GOT3 (cell line): ENCODE results near the gene PET117.
"Not testable (repeated sequence)": the region's sequence is repeated elsewhere in the genome, so short reads cannot be mapped to it uniquely, and the experiment has no call there.

ENCODE experiments used
- DNase-seq: peaks from one replicate; lab custom pipeline; 2025; ENCODE audit warnings: mixed read lengths; lab: John Stamatoyannopoulos, UW

The PET117 gene

GRCh38 chr20:18137412-18138265 lies at the start of gene PET117, which contains the start of gene KAT14:
Gene PET117 (plus strand): TSS chr20:18137863. CDS start chr20:18137956, 93 bp downstream.
Gene KAT14 (plus strand): TSS chr20:18137863. CDS start chr20:18142661, 4,798 bp downstream.
- DNase-seq, result peak; percentile 90

- not testable (repeated sequence) for DNase-seq
Measured at GRCh38 chr20:18088298-18088697, 49.4 kb upstream of the PET117 start.

GRCh38 chr20:18088841-18089240 lies 48.8 kb upstream of the PET117 start:
- DNase-seq, result not testable (repeated sequence)

DNA sequence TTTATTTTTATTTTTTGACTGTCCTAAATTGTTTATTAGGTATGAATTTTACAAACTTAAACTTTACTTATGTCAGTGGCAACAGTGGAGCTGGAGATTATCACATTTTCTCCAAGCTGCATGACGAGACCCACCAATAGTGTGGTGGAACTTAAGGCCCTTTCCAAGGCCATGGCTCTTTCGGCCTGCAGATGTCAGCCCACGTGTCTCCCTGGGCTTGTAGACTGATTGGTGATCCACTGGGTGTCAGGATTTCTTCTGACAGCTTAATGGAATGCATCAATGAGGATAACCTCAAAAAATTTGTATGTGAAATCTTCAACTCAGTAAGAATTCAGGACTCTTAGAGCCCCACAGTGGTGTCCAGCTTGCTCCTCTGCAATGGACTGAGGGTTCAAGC lies 47.6 kb upstream of the PET117 start:
- no peak for DNase-seq

DNA sequence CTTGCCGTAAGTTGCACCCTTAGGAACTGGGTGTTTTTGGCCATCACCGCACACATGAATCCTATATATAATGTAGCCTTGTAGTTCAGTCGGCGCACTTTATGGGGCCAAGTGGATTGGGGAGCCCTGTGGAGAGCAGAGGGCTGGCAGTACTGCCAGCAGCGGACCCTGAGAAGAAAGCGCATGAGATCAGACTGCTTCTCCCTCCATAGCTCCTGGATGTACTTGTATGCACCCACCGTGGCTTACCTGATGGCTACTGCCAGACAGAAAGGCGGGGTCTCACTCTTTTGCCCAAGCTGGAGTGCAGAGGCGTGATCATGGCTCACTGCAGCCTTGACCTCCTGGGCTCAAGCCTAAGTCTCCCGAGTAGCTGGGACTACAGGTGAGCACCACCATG lies 47.2 kb upstream of the PET117 start:
- DNase-seq, result no peak

DNA sequence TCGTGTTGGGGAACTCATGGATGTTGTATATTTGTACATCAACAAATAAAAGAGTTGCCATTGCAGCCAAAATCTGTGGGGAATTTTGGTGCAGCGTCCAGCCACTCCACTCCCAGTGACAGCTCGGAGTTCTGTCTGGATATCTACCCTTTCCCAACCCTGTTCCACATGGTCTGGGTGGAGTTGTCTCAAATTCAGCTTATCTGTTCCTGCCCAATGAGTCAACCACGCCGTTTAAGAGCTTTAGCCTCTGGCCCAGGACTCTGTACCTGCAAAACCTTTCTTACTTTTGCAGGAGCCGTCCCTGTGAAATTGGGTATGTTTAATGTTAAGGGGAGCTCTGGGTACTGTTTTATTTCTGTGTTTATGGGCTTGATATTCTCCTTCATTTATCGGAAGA lies 46.0 kb upstream of the PET117 start:
- no peak for DNase-seq

DNA sequence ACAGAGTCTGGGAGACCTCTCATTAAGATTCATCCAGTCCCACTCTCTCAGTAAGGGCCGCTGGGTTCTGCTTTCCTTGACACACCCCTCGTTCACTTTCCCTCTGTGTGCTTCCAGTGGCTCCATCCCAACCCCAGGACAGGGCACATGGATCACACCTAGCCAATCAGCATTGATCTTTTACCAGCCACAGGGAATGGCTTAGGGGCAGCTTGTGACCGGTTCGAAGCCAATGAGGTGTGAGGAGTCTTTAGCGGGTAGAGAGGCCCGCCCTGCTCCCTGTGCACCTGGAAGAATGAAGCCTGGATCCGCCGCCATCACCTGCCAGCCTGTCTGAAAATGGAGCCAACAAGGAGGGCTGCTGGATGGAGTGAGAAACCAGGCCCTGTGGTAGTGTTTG lies 44.8 kb upstream of the PET117 start:
- no peak for DNase-seq

DNA sequence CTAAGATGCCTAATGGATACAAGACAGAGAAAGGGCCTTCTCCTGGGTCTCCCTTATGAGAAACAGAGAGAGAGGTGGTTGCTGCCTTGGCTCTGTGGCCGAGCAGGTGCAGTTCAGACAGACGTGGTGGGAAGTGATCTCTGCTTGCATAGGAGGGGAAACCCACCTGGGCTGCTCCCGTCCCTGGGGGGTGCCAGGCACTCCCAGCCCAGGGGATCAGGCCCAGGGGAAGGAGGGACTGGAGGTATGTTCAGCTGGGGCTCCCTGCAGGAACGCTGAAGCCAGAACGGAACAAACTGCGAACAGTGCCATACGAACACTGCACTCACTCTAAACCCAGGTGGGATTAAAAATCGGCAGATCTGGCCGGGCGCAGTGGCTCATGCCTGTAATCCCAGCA lies 44.3 kb upstream of the PET117 start:
- no peak for DNase-seq

DNA sequence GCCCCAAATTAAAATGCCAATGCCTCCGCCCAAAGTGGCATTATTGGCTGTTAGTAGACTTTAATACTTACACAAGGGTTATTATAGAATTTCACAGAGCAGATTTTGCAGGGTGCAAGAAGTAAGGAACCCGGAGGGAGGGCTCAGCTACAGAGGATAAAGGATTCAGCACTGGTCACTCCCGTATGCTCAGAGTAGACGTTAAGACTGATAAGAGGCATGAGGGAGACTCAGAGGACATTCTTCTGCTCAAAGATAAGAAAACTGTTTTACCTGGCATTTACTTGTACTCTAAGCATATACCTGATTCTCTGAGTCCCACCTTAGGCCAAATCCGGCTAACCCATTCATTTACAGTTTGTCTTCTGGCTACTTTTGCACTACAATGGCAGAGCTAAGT lies 43.5 kb upstream of the PET117 start:
- DNase-seq, result no peak

DNA sequence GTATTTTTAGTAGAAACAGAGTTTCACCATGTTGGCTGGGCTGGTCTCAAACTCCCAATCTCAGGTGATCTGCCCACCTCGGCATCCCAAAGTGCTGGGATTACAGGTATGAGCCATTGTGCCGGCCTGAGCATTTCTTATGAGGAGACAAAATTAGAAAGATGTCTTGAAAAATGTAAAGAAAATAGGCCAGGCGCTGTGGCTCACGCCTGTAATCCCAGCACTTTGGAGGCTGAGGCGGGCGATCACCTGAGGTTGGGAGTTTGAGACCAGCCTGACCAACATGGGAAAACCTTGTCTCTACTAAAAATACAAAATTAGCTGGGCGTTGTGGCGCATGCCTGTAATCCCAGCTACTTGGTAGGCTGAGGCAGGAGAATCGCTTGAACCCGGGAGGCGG lies 37.1 kb upstream of the PET117 start:
- not testable (repeated sequence) for DNase-seq

DNA sequence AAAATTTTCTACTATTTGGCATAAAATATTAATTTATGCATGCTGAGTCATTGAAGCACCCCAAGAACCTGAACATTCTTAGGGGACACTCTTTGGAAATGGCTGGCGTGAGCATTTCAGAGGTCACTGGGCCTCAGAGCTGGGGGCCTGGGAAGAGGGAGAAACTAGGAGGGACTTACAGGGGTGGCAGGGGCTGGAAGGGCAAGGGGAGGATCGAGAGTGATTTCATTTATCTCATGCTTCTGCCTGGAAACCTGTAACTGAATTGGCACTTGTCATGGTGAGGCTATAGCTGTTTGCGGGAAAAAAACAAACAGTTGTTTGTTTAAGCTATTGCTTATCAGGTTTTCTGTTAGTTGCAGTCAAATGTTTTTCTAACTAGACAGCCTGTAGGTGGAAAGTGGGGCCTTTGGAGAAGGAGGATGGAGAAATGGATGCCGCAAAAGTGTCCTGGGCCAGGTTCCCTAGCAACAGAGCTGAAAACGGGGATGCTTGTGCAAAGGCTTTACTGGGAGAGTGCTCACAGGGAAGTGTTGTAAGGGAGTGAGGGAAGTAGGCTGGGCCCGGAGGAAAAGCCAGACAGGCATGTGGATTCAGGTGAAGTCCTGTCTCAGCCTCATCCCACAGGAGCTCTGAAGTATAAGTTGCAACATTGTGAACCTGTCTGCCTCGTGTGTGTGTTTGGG lies 36.4 kb upstream of the PET117 start:
- DNase-seq, result no peak

- no peak for DNase-seq
Measured at GRCh38 chr20:18103497-18103896, 34.2 kb upstream of the PET117 start.

DNA sequence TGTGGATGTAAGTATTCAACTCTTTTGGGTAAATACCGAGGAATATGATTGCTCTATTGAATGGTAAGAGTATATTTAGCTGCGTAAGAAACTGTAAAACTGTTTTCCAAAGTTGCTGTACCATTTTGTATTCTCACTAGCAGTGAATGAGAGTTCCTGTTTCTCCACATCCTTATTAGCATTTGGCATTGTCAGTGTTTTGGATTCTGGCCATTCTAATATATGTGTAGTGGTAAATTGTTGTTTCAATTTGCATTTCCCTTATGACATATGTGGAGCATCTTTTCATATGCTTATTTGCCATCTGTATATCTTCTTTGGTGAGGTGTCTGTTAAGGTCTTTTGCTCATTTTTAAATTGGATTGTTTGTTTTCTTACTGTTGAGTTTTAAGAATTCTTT lies 29.3 kb upstream of the PET117 start:
- no peak for DNase-seq

GRCh38 chr20:18128574-18128973 lies 9.1 kb upstream of the PET117 start:
- DNase-seq, result not testable (repeated sequence)

DNA sequence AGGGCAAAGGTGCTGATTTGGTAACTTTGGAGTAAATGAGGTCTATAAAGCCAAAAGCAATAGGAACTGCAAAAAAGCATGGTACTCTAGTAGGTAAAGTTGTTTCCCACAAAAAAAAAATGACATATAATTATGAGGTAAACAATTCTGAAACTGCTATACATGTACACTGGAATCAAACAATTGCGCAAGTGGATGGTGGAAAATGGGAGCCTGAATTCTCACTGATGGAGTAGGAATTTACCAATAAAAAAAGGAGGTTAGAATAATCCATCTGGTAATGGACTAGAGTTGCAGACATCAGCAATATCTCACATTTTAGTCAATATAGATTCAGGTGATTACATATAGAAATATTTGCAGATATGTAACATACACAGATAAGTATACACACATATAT lies 5.0 kb upstream of the PET117 start:
- no peak for DNase-seq

DNA sequence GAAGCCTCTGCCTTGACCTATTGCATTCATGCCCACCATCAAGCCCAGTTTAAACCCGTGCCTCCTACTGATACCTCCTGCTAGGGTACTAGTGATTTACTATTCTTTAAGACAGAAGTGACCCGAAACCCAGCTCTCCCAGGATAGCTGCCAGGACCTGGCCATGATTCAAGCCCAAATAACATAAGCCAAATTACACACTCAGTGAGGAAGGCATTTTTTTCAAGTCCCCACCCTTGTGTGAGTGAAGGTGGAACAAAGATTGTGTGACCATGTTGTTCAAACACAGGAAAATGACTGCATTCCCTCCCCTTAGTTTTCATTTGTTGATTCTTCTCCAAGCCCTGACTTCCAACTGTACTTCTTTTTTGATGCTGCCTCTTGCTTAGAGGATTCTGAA lies 3.7 kb upstream of the PET117 start:
- DNase-seq, result no peak

DNA sequence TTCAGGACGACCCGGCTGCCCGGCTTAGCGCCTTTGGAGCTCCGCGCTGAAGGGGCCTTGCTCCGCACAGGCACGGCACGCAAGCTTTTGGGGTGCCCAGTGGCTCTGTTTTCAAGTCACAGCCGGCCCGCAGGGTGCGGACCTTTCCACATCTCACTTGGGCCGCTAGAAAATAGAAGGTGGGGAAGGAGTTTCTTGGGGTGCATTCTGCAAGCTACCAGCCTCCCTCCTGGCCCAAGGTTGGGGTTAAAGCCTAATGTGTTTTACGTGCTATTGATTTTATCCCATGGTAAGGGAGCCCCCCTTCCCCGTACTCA lies 561 bp downstream of the PET117 start:
- DNase-seq, result no peak

DNA sequence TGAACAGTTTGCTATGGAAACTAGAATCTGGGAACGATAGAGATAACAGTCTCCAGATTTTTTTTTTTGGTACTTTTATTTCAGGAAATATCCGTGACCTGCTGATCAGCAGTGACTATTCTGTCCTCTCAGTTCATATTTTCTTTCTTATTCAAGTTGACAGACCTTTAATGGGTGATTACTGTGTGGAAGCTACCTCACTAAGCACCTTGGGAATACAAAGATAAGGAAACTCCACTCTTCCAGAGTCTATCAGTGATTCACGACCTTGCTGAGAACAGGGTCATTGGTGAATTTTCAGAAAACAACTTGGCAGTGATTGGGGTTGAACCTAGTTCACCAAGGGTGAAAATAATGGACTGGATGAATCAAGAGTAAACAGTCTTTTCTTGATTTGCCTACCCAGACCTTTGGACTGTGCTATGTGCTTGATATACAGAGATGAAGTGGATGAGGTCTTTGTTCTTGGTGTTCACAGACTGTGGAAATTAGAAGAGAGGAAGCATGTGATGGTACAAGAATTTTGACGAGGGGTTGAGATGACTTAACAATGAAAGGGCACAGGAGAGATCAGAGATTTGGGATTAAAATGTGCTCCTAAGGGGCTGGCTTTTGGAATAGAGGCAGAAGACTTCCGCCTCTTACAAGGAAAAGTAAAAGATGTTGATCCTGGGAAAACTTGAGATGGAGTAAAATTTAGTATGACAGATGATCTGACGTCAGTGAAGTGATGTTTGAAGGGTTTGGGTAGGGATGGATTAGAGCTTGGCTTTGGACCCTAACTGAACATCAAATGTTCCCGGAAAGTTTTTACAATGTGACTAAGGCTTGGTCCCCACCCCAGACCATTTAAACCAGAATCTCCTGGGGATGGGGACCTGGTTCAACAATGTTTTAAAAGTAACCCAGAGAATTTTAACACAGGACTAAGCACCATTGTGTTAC lies 1.2 kb downstream of the PET117 start:
- no peak for DNase-seq

- no peak for DNase-seq
Measured at GRCh38 chr20:18139832-18140231, 2.2 kb downstream of the PET117 start.

DNA sequence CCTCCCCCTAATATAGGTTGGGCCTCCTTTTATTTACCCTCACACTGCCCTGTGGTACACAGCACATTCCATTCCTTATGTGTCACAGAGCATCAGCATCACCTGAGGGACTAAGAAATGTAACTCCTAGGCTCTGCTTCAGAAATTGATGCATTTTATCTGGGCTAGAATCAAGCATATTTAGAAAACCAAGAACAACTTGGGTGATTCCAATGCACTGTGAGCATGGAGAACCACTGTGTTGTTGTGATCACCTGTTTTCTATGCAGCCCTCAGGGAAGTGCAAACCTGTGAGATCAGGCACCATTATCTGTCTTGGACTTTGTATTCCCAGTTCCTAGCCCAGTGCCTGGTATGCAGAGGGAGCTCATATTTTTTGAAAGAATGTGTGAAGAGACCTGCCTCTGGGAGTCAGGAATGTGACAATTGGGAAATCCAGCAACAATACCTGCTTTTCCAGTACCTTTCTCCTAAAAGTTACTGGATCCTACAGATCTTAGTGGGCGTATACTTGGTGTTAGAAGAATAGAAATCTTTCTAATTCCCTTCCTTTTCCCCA lies 7.0 kb downstream of the PET117 start:
- DNase-seq, result no peak

- no peak for DNase-seq
Measured at GRCh38 chr20:18154342-18154741, 16.7 kb downstream of the PET117 start.

- no peak for DNase-seq
Measured at GRCh38 chr20:18156045-18156444, 18.4 kb downstream of the PET117 start.
